MM.1S (cell line): Measurements from ENCODE around the gene SMC1B.

Source experiments
- DNase-seq: peaks from one replicate; pipeline ENCODE4 v3.0.0-alpha.2; 2015
- H2AFZ ChIP-seq: fragments of 300-600 bp; sonication (generic); 2 replicates; pipeline ENCODE4 v1.6.0; 2016; ENCODE audit warnings: antibody characterized with exemption, low read length
- H3F3A ChIP-seq: fragments of 300-600 bp; sonication (generic); 2 replicates; pipeline ENCODE4 v1.6.1; 2016; ENCODE audit warnings: mild to moderate bottlenecking, antibody characterized with exemption, low read length, moderate library complexity, mixed read lengths; ENCODE audit not compliant: insufficient read depth
- H3K27ac ChIP-seq: fragments of 300-600 bp; sonication (generic); 2 replicates; pipeline ENCODE4 v1.5.1; 2016; ENCODE audit warnings: mild to moderate bottlenecking, low read length
- H3K27me3 ChIP-seq: fragments of 300-600 bp; sonication (generic); replicated peaks from 2 replicates; pipeline ENCODE4 v1.6.0; 2016; ENCODE audit warnings: low read length; ENCODE audit not compliant: insufficient read depth
- H3K36me3 ChIP-seq: fragments of 300-600 bp; sonication (generic); replicated peaks from 2 replicates; pipeline ENCODE4 v1.6.1; 2016; ENCODE audit warnings: mild to moderate bottlenecking, low read length, mixed read lengths; ENCODE audit not compliant: insufficient read depth
- H3K4me1 ChIP-seq: fragments of 300-600 bp; sonication (generic); 2 replicates; pipeline ENCODE4 v1.6.1; 2016; ENCODE audit warnings: low read length, mixed read lengths
- H3K4me2 ChIP-seq: fragments of 300-600 bp; sonication (generic); 2 replicates; pipeline ENCODE4 v1.6.0; 2016; ENCODE audit warnings: low read depth, low read length
- H3K4me3 ChIP-seq: fragments of 300-600 bp; sonication (generic); 2 replicates; pipeline ENCODE4 v1.5.1; 2016; ENCODE audit warnings: low read length, mixed read lengths
- H3K79me2 ChIP-seq: fragments of 300-600 bp; sonication (generic); 2 replicates; pipeline ENCODE4 v1.6.1; 2016; ENCODE audit warnings: mixed run types, low read length, mixed read lengths
- H3K9ac ChIP-seq: fragments of 300-600 bp; sonication (generic); 2 replicates; pipeline ENCODE4 v1.6.1; 2016; ENCODE audit warnings: low read length, mixed read lengths
- H3K9me2 ChIP-seq: fragments of 300-600 bp; sonication (generic); replicated peaks from 2 replicates; pipeline ENCODE4 v1.6.1; 2016; ENCODE audit warnings: mild to moderate bottlenecking, low read length, mixed read lengths; ENCODE audit not compliant: insufficient read depth
- H3K9me3 ChIP-seq: fragments of 300-600 bp; sonication (generic); replicated peaks from 2 replicates; pipeline ENCODE4 v1.6.1; 2016; ENCODE audit warnings: mild to moderate bottlenecking, low read length, mixed read lengths; ENCODE audit not compliant: insufficient read depth
- H4K20me1 ChIP-seq: fragments of 300-600 bp; sonication (generic); 2 replicates; pipeline ENCODE4 v1.6.1; 2016; ENCODE audit warnings: mild to moderate bottlenecking, low read length, moderate library complexity, mixed read lengths; ENCODE audit not compliant: insufficient read depth
- EZH2 ChIP-seq: fragments of 300-600 bp; sonication (generic); optimal IDR thresholded peaks from 2 replicates; pipeline ENCODE3; 2017; ENCODE audit warnings: low read depth, mild to moderate bottlenecking, antibody characterized with exemption, low read length, mixed read lengths
- EZH2phosphoT487 ChIP-seq: fragments of 300-600 bp; sonication (generic); IDR thresholded peaks from 2 replicates; pipeline ENCODE4 v1.6.1; 2018; ENCODE audit warnings: antibody characterized with exemption, low read length
- TF ChIP-seq, protein P1 (sequence below): fragments of 300-600 bp; sonication (generic); IDR thresholded peaks from 2 replicates; pipeline ENCODE4 v1.5.1; 2016; ENCODE audit warnings: antibody characterized with exemption, low read length, mixed read lengths

SMC1B gene

DNA sequence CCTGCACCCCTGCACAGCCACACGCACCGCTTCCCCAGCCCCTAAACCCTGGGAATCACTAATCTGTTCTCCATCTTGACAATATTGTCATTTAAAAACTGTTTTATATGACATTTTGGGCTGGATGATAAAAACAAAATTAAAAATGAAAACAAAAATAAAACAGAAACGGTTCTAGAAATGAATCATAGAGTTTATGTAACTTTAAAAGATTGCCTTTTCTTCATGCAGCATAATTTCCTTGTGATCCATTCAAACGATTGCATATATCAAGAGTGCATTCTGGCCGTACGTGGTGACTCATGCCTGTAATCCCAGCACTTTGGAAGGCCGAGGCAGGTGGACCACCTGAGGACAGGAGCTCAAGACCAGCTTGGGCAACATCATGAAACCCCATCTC, 110.2 kb downstream of the SMC1B start:
- Histone ChIP-seq H3K79me2 (no peaks in the 10 kb centered on the region), H3K4me2 (no peak overlapping the region), H3K9ac (no peak overlapping the region), H4K20me1 (no peaks in the 10 kb centered on the region), H3K36me3 (no peaks in the 10 kb centered on the region), H3K27me3 (no peaks in the 10 kb centered on the region), H3K27ac (no peak overlapping the region), H2AFZ (no peak overlapping the region), H3K9me3 (no peaks in the 10 kb centered on the region), H3K4me3 (no peak overlapping the region), H3K9me2 (no peaks in the 10 kb centered on the region), H3K4me1 (no peaks in the 10 kb centered on the region), H3F3A (no peaks in the 10 kb centered on the region)
- no peak for DNase-seq
- TF ChIP-seq EZH2phosphoT487 (no peak), EZH2 (no peak)
- TF ChIP-seq, protein P1, sequence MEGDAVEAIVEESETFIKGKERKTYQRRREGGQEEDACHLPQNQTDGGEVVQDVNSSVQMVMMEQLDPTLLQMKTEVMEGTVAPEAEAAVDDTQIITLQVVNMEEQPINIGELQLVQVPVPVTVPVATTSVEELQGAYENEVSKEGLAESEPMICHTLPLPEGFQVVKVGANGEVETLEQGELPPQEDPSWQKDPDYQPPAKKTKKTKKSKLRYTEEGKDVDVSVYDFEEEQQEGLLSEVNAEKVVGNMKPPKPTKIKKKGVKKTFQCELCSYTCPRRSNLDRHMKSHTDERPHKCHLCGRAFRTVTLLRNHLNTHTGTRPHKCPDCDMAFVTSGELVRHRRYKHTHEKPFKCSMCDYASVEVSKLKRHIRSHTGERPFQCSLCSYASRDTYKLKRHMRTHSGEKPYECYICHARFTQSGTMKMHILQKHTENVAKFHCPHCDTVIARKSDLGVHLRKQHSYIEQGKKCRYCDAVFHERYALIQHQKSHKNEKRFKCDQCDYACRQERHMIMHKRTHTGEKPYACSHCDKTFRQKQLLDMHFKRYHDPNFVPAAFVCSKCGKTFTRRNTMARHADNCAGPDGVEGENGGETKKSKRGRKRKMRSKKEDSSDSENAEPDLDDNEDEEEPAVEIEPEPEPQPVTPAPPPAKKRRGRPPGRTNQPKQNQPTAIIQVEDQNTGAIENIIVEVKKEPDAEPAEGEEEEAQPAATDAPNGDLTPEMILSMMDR, result no peak

DNA sequence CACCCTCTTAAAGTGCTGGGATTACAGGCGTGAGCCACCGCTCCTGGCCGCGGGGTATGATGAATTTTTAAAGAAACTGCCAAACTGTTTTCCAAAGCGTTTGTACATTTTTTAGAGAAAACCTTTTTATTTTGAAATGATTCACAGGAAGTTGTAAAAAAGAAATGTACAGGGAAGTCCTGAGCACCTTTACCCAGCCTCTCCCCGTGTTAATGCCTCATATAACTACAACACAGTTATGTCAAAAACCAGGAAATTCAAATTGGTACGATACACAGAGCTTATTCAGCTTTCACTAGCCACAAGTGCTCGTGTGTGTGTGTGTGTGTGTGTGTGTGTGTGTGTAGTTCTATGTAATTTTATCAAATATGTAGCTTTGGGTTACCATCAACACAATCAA, 110.6 kb downstream of the SMC1B start:
- Histone ChIP-seq H4K20me1 (no peaks in the 10 kb centered on the region), H3K4me2 (no peak overlapping the region)
- TF ChIP-seq EZH2phosphoT487, result no peak
- no peak for TF ChIP-seq EZH2
- TF ChIP-seq, protein P1, result no peak

DNA sequence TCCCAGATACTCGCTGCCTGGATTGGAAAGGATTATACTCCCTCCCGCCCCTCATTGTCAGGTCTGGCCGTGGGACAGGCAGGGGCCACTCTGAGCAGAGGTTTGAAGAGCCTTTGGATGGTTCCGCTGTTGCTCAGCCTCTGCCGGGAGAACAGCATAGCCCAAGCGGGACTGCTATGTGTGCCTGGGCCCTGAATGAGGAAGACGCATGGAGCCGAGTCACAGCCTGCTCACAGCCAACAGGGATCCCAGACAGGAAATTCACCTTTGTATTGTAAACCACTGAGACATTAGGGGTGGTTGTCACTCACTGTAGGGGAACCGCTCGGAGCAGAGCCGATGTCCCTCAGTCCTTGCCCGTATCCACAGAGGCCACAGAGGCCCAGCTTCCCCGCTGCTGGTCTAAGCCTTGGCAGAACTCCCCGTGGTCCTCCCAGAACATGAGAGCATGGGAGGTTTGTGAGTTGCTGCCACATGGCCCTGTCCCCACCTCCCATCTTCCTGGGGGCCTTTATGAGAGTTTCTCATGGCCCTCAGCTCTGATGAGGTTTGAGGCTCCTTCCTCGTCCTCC, 114.4 kb downstream of the SMC1B start:
- Histone ChIP-seq H3K27ac (no peak overlapping the region), H3K9me3 (no peaks in the 10 kb centered on the region), H3K79me2 (no peaks in the 10 kb centered on the region), H3K4me3 (no peak overlapping the region), H3K27me3 (peaks cover 2% of the 10 kb centered on the region), H3K9me2 (no peaks in the 10 kb centered on the region), H3F3A (no peaks in the 10 kb centered on the region), H2AFZ (no peak overlapping the region), H4K20me1 (no peaks in the 10 kb centered on the region), H3K36me3 (no peaks in the 10 kb centered on the region), H3K4me1 (no peaks in the 10 kb centered on the region), H3K4me2 (no peak overlapping the region), H3K9ac (no peak overlapping the region)
- TF ChIP-seq, protein P1, result no peak
- TF ChIP-seq EZH2phosphoT487 (no peak), EZH2 (no peak)
- DNase-seq, result no peak

More for the DNA sequence above, 110.6 kb downstream of the SMC1B start:
- no peak overlapping the region for H3K27ac ChIP-seq
- no peaks in the 10 kb centered on the region for H3K27me3 ChIP-seq
- H3K79me2 ChIP-seq, result no peaks in the 10 kb centered on the region
- H3K9me2 ChIP-seq, result no peaks in the 10 kb centered on the region
- H3K9ac ChIP-seq, result no peak overlapping the region
- DNase-seq, result no peak
- no peaks in the 10 kb centered on the region for H3K36me3 ChIP-seq
- no peaks in the 10 kb centered on the region for H3F3A ChIP-seq
- H3K9me3 ChIP-seq, result no peaks in the 10 kb centered on the region
- no peak overlapping the region for H3K4me3 ChIP-seq
- no peaks in the 10 kb centered on the region for H3K4me1 ChIP-seq
- no peak overlapping the region for H2AFZ ChIP-seq
